HEK293 (cell line): Measurements from ENCODE around the gene ADSS1.

Experiments
- CTCF ChIA-PET: fragments of 350-600 bp; formaldehyde crosslinking; extraction: SDS; loops from one replicate; lab custom pipeline; 2021; ENCODE audit warnings: antibody characterized with exemption; lab: Yijun Ruan, JAX
- POLR2A ChIA-PET: fragments of 300-600 bp; formaldehyde crosslinking; extraction: SDS; loops from one replicate; lab custom pipeline; 2020; ENCODE audit warnings: antibody characterized with exemption, inconsistent platforms; lab: Yijun Ruan, JAX
- H3K27ac ChIP-seq: fragments of 200-500 bp; sonication (Bioruptor generic); 2 replicates; pipeline ENCODE4 v1.5.1; 2014; ENCODE audit warnings: low read depth, low read length, control low read depth, inconsistent platforms; ENCODE audit errors: extremely low read depth
- H3K36me3 ChIP-seq, 2 experiments: fragments of 200-500 bp in 1 of 2; sonication (Bioruptor generic) in 1 of 2; 1 replicate in 1 of 2; 2 replicates in 1 of 2; pipeline ENCODE4 v1.5.1; 2014 to 2017; ENCODE audit warnings: inconsistent platforms in 2 of 2, low read length in 2 of 2; ENCODE audit not compliant: control insufficient read depth in 2 of 2, insufficient read depth in 1 of 2
- H3K4me1 ChIP-seq: fragments of 200-500 bp; sonication (Bioruptor generic); 2 replicates; pipeline ENCODE4 v1.5.1; 2014; ENCODE audit warnings: mild to moderate bottlenecking, low read length, inconsistent platforms; ENCODE audit not compliant: control insufficient read depth, insufficient read depth
- H3K4me3 ChIP-seq: 2 replicates; pipeline ENCODE4 v1.5.1; 2011; ENCODE audit warnings: low read depth, mild to moderate bottlenecking, control low read depth, low read length, moderate library complexity
- H3K9me3 ChIP-seq: fragments of 200-500 bp; sonication (Bioruptor generic); 2 replicates; pipeline ENCODE4 v1.5.1; 2014; ENCODE audit warnings: low read depth, low read length, inconsistent platforms; ENCODE audit not compliant: control insufficient read depth, insufficient read depth
- IKZF3 ChIP-seq: fragments of 450-650 bp; IDR thresholded peaks from 2 replicates; pipeline ENCODE4 v1.5.0; 2018; ENCODE audit warnings: missing biosample characterization, mild to moderate bottlenecking, missing genetic modification characterization, moderate library complexity
- KLF16 ChIP-seq: fragments of 450-650 bp; formaldehyde crosslinking; IDR thresholded peaks from 2 replicates; pipeline ENCODE4 v1.5.1; 2017; ENCODE audit warnings: missing biosample characterization, missing genetic modification characterization
- MYNN ChIP-seq: fragments of 450-650 bp; formaldehyde crosslinking; IDR thresholded peaks from 2 replicates; pipeline ENCODE4 v1.5.1; 2016; ENCODE audit warnings: missing biosample characterization, missing genetic modification characterization, borderline replicate concordance
- MZF1 ChIP-seq: fragments of 450-650 bp; formaldehyde crosslinking; IDR thresholded peaks from 2 replicates; pipeline ENCODE4 v1.5.1; 2017; ENCODE audit warnings: missing biosample characterization, missing genetic modification characterization, borderline replicate concordance
- PBX3 ChIP-seq: sonication (generic); formaldehyde crosslinking; IDR thresholded peaks from 2 replicates; pipeline ENCODE4 v1.8.1; 2022; ENCODE audit warnings: mild to moderate bottlenecking, moderate library complexity, missing genetic modification reagents
- PRDM10 ChIP-seq: fragments of 450-650 bp; formaldehyde crosslinking; IDR thresholded peaks from 2 replicates; pipeline ENCODE4 v1.5.1; 2016; ENCODE audit warnings: missing biosample characterization, missing genetic modification characterization
- SP2 ChIP-seq: fragments of 450-650 bp; formaldehyde crosslinking; IDR thresholded peaks from 2 replicates; pipeline ENCODE4 v1.5.1; 2016; ENCODE audit warnings: missing biosample characterization, missing genetic modification characterization
- ZBTB10 ChIP-seq: fragments of 450-650 bp; formaldehyde crosslinking; IDR thresholded peaks from 2 replicates; pipeline ENCODE4 v1.5.1; 2016; ENCODE audit warnings: missing biosample characterization, missing genetic modification characterization
- ZFP69B ChIP-seq: fragments of 450-650 bp; formaldehyde crosslinking; IDR thresholded peaks from 2 replicates; pipeline ENCODE4 v1.5.1; 2016; ENCODE audit warnings: missing biosample characterization, missing genetic modification characterization
- ZNF2 ChIP-seq: fragments of 450-650 bp; formaldehyde crosslinking; IDR thresholded peaks from 2 replicates; pipeline ENCODE4 v1.5.1; 2016; ENCODE audit warnings: missing biosample characterization, missing genetic modification characterization
- ZNF211 ChIP-seq: fragments of 450-650 bp; formaldehyde crosslinking; IDR thresholded peaks from 2 replicates; pipeline ENCODE4 v1.5.1; 2016; ENCODE audit warnings: low read depth, missing biosample characterization, missing genetic modification characterization
- ZNF311 ChIP-seq: fragments of 450-650 bp; formaldehyde crosslinking; IDR thresholded peaks from 2 replicates; pipeline ENCODE4 v1.5.1; 2017; ENCODE audit warnings: missing biosample characterization, missing genetic modification characterization, borderline replicate concordance
- ZNF510 ChIP-seq: fragments of 450-650 bp; formaldehyde crosslinking; IDR thresholded peaks from 2 replicates; pipeline ENCODE4 v1.5.1; 2018; ENCODE audit warnings: mild to moderate bottlenecking, missing genetic modification characterization, missing biosample characterization; ENCODE audit not compliant: insufficient replicate concordance
- ZNF518A ChIP-seq: fragments of 450-650 bp; formaldehyde crosslinking; conservative IDR thresholded peaks from 2 replicates; pipeline ENCODE4 v1.5.1; 2016; ENCODE audit warnings: low read depth, missing biosample characterization, missing genetic modification characterization
- ZNF530 ChIP-seq: fragments of 450-650 bp; formaldehyde crosslinking; IDR thresholded peaks from 2 replicates; pipeline ENCODE4 v1.5.1; 2016; ENCODE audit warnings: low read depth, missing biosample characterization, missing genetic modification characterization
- ZNF548 ChIP-seq: fragments of 450-650 bp; formaldehyde crosslinking; IDR thresholded peaks from 2 replicates; pipeline ENCODE4 v1.5.1; 2016; ENCODE audit warnings: missing biosample characterization, missing genetic modification characterization
- ZNF555 ChIP-seq: fragments of 450-650 bp; formaldehyde crosslinking; conservative IDR thresholded peaks from 2 replicates; pipeline ENCODE4 v1.5.1; 2017; ENCODE audit warnings: missing biosample characterization, mild to moderate bottlenecking, missing genetic modification characterization, inconsistent platforms
- ZNF571 ChIP-seq: fragments of 450-650 bp; formaldehyde crosslinking; IDR thresholded peaks from 2 replicates; pipeline ENCODE4 v1.5.0; 2017; ENCODE audit warnings: missing biosample characterization, missing genetic modification characterization

The ADSS1 gene

GRCh38 chr14:104678346-104678745 is 45.7 kb upstream of the ADSS1 start (continued):
- TF ChIP-seq ZNF571 (no peak), ZNF548 (no peak), MZF1 (tag by site-specific recombination) (no peak), ZNF311 (tag by site-specific recombination) (no peak)

GRCh38 chr14:104678901-104679705 is 44.9 kb upstream of the ADSS1 start:
- POLR2A ChIA-PET = no interaction called here
- H3K27ac ChIP-seq = no peak overlapping the region

GRCh38 chr14:104680056-104680805 is 43.8 kb upstream of the ADSS1 start:
- POLR2A ChIA-PET = no interaction called here
- peaks cover 13% of the 10 kb centered on the region; the same call in 1 of the 2 replicates for H3K4me1 ChIP-seq
- CTCF ChIA-PET = interaction anchor here (1.0 kb wide), 1 partner anchor 10 kb away, joined by 3 read pairs; no protein-coding TSS in a partner anchor
- H3K4me3 ChIP-seq = no peak overlapping the region
- H3K27ac ChIP-seq = no peak overlapping the region
- H3K36me3 ChIP-seq = no peaks in the 10 kb centered on the region
- no peaks in the 10 kb centered on the region for H3K9me3 ChIP-seq
- TF ChIP-seq ZNF211 (no peak), ZNF518A (no peak), ZBTB10 (tag by site-specific recombination) (no peak), PBX3 (CRISPR knock-in tag) (no peak), ZNF510 (tag by site-specific recombination) (no peak), ZNF555 (tag by site-specific recombination) (no peak), MYNN (tag by site-specific recombination) (no peak), PRDM10 (tag by site-specific recombination) (peak; percentile 60), KLF16 (no peak), SP2 (tag by site-specific recombination) (peak; percentile 35), ZNF530 (tag by site-specific recombination) (no peak), IKZF3 (tag by site-specific recombination) (no peak)

More at GRCh38 chr14:104678901-104679705, 44.9 kb upstream of the ADSS1 start:
- no peaks in the 10 kb centered on the region for H3K9me3 ChIP-seq
- CTCF ChIA-PET = interaction anchor here (1.2 kb wide), 2 partner anchors 28 to 44 kb away, joined by 3 to 5 read pairs; partner anchors contain the start of gene ADSS1
- peak; percentile 14; the same call in 1 of the 2 replicates for TF ChIP-seq ZFP69B (tag by site-specific recombination)
- no peak for TF ChIP-seq ZNF2 (tag by site-specific recombination)
- no peaks in the 10 kb centered on the region for H3K36me3 ChIP-seq
- peaks cover 13% of the 10 kb centered on the region; the same call in 1 of the 2 replicates for H3K4me1 ChIP-seq
- no peak overlapping the region for H3K4me3 ChIP-seq
